Posterior cingulate gyrus (tissue), 11 donors: Measurements from ENCODE around the gene CFAP74.

Experiments used
- DNase-seq, 10 donors: peaks; one replicate each; pipeline versions ENCODE4 v3.0.0 to v3.0.0-alpha.2; 2020 to 2021; ENCODE audit warnings: mixed read lengths in 3 of 10
- intact Hi-C: fragments of 100-400 bp; cut with DNase I; formaldehyde crosslinking; loops from one replicate; pipeline ENCODE4 v1.15.1; 2023

CFAP74 gene

DNA sequence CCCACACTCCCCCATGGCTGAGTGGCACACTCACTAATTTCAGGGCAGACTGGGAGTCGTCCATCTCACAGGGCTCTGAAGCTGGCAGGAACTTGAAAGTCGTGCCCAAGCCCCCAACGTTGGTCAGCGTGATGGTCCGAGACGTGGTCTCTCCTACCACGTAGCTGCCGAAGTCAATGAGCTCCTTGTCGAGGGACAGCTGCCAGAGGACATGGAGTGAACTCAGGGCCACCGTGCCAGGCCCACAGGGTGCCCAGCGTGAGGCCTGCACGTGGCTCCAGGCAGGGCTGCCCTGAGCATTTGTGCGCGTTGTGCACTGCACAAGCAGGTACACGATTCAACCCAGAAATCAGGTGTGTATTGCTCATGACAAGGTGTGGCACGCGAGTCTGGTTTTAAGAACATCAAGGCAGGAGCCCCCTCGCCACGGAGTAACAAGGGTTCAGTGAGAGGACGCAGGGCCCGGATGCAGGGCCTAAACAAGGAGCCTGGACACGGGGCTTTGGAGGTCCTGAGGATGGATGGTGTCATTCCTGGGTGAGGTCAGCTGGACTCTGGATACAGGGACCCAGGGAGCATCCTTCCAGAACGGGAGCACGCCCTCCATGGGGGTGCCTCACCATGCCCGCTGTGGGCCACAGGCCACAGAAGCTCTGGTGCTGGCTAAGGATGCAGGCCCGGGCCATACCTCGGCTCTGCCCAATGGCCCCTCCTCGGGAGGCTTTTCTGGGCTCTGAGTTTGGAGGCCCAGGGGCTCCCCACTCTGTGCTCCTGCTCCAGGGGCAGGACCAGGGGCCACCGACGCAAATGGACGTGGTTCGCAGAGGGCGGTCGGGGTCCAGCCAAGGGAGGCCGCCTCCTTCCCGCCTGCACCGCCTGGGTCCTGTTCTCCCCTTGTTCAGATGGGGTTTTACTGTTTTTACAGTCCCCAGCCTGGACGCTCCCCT, 46.7 kb downstream of the CFAP74 start:
- intact Hi-C loops: no loop called here
- peak in 1 of 10 donors; percentile 67 for DNase-seq

DNA sequence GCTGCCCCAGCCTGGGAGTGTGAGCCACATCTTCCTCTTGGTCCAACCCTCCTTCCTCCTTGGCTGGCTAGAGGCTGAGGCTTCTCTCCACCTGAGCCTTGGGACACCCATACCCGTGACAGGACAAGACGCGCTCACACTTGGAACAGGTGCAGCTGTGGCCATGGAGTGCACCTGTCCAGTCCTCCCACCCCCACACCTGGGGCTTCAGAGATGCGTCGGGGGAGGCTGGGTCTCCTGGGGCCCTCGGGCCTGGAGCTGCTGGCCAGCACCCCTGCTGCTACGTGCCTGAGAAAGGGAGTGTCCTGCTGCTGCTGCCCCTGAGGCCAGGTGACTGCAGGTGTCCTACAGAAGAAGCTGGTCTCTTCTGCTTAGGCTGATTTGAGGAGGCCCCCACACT, 47.5 kb downstream of the CFAP74 start:
- intact Hi-C loops: no loop called here

DNA sequence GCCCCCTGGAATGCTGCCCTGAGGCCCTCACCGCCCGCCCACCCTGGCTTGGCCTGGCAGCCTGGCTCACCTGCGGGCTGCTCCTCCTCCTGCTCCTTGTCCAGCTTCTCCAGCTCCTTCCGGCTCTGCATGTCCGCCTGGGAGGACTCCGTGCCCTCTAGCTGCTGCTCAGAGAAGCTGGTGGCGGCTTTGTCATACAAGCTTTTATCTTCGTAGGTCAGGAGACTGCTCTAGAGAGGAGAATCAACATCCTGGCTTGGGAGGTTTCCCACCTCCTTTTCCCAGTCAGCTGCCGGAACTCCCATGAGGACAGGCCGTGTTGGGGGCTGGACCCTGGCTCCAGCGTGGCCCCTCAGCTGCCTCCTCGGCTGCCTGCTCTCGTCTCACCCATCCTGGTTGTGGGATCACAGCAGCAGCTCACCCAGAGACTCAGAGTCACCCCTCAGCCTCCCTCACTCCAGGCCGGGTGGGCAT, 47.9 kb downstream of the CFAP74 start:
- peak in 1 of 10 donors; percentile 32 for DNase-seq
- intact Hi-C loops: no loop called here

More for the DNA sequence above, 47.5 kb downstream of the CFAP74 start:
- peak in 1 of 10 donors; percentile 64 for DNase-seq

DNA sequence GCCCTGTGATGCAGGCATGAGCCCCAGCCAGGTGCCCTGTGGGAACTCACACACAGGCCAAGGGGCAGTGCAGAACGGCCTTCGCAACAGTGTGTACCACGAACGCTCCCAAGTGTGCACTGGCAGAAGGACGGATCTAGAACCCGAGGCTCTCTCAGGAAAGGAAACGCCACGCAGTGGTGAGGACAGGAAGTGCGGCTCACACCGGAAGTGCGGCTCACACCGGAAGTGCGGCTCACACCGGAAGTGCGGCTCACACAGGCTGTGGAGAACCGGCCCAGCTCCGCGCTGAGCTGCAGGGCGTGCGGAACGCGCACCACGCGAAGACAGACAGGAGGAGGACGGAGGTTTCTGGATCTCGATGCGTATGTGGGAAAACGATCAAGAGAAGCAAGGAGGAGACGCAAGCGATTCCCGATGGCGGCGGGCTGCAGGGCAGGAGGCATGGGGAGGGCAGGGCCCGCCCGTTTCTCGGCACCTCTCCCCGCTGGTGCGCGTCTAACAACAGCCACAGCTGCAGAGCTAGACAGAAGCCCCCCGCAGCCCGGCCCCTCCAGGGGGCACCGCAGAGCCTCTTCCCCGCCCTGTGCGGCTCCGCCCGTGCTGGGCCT, 48.6 kb downstream of the CFAP74 start:
- DNase-seq: peak in 1 of 10 donors; percentile 71
- intact Hi-C loops: no loop called here

DNA sequence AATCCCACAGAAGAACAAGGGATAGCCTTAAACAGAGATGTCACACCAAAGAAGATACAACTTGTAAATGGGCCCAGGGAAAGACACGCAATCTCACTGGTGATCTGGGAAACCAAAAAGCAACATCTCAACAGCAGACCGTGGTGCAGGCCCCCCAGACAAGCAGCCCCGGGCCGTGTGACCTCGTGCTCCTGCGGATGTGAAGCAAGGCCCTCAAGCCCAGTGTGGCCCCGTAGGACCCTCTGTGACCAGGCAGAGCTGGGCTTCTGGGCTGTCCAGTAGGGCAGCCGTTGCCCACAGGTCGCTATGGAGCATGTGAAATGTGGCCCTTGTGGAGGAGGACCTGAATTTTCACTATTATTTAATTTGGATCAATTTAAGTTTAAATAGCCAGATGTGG, 49.6 kb downstream of the CFAP74 start:
- intact Hi-C loops: no loop called here
- peak in 1 of 10 donors; percentile 32 for DNase-seq

DNA sequence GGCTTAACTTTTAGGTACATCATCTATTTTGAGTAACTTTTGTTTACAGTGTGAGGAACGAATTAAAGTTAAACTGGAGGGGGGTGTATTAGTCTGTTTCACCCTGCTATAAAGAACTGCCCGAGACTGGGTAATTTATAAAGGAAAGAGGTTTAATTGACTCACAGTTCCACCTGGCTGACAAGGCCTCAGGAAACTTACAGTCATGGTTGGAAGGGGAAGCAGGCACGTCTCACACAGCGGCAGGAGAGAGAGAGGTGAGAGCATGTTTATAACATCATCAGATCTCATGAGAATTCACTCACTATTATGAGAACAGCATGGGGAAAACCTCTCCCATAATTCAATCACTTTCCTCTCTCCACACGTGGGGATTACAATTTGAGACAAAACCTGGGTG, 52.6 kb downstream of the CFAP74 start:
- intact Hi-C loops: no loop called here
- no peak for DNase-seq

DNA sequence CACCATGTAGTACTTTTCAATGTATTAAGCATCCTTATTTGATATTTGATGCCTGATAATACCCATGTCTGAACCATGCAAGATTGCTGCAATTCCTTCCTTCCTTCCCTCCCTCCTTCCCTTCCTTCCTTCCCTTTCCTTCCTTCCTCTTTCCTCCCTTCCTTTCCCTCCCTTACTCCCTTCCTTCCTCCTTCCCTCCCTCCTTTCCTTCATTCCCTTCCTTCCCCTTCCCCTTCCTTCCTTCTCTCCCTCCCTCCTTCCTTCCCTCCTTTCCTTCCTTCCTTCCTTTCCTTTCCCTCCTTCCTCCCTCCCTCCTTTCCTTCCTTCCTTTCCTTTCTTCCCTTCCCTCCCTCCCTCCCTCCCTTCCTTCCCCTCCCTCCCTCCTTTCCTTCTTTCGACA, 54.8 kb downstream of the CFAP74 start:
- no peak for DNase-seq
- intact Hi-C loops: no loop called here

DNA sequence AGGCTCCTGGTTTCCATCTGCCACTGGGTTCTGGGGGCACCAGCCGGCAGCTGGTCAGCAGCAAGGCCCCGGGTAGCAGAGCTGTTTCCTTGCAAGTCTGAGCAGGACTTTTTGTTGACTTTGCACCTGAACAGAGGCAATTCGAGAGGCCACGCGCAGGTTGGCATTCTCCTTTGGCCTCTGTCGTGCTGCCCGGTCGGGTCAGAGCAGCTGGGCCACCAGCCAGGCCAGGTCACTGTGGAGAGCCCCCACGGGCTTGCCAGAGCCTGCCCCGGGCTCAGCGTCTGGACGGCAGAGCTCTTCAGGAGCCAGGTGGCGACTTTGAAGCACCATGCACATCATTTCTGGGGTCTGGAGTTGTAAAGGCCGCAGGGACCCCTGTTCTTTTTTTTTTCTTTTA, 56.1 kb downstream of the CFAP74 start:
- intact Hi-C loops: no loop called here
- DNase-seq: peak in 1 of 10 donors; percentile 57

DNA sequence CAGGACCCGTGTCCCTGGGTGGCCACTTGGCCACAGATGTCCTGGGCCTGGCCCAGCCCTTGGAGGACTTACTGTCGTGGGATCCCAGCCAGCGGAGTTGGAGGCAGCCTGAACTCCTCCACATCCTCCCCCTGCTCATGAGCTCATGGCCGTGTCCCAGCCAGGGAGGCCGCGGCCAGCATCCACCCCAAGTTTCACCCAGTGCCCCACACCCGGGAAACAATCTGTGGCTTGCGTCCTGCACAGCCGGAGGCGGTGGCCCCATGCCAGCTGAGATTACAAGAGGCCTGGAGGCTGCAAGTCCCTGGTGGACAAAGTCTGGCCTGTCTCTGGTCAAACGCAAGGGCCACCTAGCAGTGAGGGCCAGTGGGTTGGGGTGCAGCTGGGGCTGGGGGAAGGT, 57.0 kb downstream of the CFAP74 start:
- intact Hi-C loops: no loop called here
- peak in 4 of 10 donors; percentile 39 to 89 (median 64) for DNase-seq

DNA sequence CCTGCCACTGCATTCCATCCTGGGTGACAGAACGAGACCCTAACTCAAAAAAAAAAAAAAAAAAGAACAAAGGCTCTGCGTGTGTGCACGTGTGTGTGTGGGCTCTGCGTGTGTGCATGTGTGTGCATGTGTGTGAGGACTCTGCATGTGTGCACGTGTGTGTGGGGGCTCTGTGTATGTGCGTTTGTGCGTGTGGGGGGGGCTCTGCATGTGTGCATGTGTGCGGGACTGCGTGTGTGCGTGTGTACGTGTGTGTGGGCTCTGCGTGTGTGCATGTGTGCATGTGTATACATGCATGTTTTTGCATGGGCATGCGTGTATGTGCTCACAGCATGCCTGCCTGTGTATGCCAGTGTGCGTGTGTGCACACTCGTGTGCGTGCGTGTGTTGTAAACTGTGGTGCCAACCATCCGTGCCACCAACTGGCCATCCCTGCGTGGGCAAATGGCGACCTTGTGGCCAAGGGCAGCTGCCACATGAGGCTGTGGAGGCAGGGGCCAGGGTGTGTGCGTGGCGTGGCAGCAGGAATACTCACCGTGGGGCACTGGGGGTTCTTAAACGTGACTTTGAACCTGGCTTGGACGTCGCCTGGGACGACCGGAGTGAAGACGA, 57.7 kb downstream of the CFAP74 start:
- intact Hi-C loops: no loop called here

DNA sequence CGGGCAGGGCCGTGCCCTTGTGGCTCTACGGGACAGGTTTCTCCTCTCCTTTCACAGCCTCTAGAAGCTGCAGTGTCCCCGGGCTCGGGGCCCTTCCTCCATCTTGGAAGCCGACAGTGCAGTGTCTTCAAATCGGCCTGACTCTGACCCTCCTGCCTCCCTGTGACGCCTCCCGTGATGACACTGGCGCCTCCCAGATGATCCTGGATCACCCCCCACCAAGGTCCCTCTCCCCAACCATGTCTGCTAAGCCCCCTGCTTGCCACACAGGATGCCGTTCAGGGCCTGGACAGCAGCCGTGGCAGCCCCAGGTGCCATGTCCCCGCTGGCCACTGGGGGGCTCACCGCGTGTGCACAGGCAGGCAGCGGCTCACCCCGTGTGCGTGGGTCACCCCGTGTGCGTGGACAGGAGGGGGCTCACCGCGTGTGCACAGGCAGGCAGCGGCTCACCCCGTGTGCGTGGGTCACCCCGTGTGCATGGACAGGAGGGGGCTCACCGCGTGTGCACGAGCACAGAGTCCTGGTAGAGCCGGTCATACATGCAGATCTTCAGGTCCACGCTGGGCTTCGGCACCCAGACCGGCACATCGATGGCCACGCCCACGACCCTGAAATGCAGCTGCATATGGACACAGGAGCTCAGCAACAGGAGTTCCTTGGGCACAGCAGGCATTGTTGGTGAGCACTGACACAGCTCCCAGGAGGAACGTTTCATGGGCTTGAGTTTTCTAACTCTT, 59.6 kb downstream of the CFAP74 start:
- peak in 9 of 10 donors; percentile 53 to 94 (median 70) for DNase-seq

More for the DNA sequence above, 57.7 kb downstream of the CFAP74 start:
- DNase-seq: peak in 1 of 10 donors; percentile 73

DNA sequence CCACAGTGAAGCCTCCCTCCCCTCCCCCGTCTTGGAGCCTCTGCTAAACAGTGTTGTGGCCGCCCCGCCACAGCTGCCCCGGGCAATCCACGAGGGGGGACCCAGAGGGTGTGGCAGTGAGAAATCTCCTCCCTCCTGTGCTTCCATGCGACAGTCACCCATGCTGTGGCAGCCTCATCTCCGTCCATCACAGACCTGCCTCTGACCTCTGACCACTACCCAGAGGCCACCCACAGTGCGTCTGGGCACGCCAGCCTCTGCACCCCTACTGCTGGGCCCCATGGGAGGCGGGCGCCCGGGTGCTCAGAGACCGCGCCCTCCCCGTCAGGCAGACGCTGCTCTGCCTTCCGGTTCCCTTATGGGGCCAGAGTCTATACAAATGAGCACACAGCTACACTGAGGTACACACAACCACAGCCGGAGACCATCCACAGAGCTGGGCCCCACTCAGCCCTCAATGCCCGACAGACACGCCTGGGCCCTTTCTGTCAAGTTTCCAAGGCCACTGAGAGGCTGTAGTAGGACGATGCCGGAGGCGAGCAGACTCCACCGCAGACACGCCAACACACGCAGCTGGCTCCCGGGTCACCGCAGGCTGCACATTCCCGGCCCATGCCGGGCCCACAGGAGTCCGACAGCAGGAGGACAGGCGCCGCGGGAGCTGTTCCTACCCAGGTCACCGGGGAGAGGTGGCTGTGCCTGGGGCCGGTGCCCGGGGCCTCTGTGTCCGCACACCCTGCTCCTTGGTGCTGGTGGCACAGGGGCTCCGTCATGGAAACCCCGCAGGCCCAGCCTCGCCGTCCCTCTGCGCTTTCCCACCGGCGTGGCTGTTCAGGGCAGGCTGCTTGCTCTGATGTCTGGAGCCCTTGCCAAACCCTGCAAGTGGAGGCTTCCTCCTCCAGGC, 60.6 kb downstream of the CFAP74 start:
- intact Hi-C loops: loop anchor here (5.0 kb wide), 1 partner anchor 99 kb away; no protein-coding TSS in a partner anchor
- peak in 3 of 10 donors; percentile 7 to 86 (median 83) for DNase-seq

More for the DNA sequence above, 59.6 kb downstream of the CFAP74 start:
- intact Hi-C loops: loop anchor here (5.0 kb wide), 1 partner anchor 98 kb away; no protein-coding TSS in a partner anchor

DNA sequence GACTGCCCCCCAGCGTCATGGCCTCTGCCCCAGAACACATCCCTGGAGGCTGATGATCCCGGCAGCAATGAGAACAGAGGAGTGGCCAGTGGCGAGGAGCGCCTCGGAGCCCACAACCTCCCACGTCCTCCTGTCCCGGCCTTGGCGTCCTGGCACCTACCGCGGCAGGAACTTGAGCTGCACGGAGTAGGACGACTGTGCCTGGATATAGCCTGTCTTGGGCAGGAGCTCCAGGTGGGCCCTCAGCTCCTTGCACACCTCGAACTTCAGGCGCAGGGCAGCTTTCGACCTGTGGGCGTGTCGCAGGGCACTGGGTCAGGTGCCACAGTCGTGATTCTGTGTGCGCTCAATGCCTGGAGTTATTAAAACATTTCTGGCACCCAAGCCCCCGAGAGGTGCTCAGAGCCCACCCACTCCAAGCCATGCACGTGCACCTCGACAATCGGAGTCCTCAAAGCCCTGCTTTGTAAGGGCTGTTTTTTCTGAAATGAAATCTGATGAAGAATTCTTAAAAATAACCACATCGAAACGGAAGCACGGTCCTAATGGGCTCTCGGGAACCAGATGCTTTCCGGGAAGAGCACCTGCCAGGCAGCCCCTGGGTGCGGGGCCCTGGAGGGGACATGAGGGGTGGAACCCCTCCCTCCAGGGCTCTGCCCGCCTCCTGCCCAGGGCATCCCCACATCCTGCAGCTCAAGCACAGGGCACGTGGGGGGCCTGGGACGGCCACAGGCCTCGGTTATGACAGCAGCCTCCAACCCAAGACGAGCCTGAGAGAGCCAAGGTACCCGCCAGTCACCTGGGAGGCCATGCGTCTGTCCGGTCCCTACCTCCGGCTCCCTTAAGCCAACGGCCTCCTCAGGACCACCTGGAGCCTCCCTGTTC, 61.5 kb downstream of the CFAP74 start:
- intact Hi-C loops: loop anchor here (5.0 kb wide), 1 partner anchor 100 kb away; no protein-coding TSS in a partner anchor
- DNase-seq: peak in 2 of 10 donors; percentile 66 to 73

DNA sequence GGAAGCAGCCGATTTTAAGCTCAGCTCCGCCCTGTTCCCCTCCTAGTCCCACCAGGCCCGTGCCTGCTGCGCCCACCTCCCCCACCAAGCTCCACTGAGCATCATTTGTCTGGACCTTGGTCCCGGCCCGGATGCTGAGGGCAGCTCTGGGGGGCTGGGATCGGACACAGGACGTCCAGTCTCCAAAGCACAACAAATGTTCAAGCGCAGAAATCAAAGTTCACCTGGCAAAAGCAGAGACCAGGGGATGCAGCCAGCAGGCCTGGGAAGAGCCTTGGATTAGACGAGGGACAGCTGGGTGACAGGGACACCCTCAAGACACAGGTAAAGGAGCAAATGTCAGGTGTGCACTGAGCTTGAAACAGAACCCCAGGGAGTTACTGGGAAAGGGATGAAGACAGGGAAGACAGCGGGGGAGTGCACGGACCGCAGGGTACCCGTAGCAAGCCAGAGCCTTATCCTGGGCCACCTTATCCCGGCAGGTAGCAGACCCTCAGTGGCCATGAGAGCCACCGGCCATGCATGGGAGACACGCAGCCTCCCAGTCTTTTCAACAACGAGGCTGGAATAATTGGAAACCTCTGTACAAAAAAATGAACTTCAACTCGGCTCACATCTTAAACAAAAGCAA, 62.3 kb downstream of the CFAP74 start:
- DNase-seq: peak in 2 of 10 donors; percentile 68 to 75
- intact Hi-C loops: loop anchor here (5.0 kb wide), 1 partner anchor 101 kb away; no protein-coding TSS in a partner anchor

DNA sequence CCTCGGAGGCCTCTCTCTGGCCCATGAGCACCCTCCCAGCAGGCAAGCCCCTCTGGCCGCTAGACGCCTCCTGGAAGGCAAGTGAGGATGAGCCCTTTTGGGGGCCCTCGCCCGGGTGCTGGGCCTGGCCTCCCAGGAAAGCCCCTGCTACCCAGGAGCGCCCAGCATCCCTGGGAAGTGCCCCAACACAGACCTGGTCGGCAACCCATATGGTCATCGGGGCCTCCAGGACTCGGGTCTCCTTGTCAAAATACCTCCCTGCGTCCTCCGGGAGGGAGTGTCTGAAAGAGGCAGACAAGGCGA, 63.5 kb downstream of the CFAP74 start:
- peak in 1 of 10 donors; percentile 51 for DNase-seq
- intact Hi-C loops: loop anchor here (5.0 kb wide), 1 partner anchor 102 kb away; no protein-coding TSS in a partner anchor

DNA sequence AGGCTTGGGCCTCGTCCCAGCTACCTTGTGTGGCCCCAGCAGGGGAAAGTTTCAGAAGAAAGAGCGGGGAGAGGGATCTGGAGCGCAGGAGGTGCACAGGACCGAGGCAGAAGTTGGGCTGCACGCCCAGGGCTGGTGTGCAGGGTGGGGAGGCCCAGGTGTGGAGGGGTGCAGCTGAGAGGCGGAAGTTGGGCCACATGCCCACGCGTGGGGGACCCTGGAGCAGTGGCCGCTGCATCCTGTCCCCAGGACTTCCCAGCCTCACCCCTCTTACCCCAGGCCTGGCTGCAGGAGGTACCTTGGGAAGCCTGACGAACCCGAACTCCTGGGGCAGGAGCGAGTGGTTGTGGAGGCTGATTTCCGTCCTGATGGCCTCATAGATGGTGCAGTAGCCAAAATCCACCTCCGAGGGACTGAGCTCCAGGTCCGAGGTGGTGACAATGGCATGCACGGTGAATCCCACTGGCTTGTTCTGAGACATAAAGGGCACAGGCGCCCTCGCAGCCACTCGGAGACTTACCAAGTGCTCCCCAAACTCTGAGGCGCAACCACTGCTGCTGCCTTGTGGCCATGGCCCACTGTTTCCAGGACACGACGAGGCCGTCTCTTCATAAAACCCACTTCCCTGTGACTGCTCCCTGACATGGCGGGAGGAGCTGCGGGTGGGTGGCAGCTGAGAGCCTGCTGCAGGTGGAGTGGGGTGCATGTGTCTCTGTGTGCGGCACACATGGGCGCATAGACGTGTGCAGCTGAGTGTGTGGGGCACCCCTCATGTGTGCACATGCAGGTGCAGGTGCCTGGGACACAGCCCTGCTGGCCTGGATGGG, 64.1 kb downstream of the CFAP74 start:
- intact Hi-C loops: loop anchor here (5.0 kb wide), 1 partner anchor 103 kb away; no protein-coding TSS in a partner anchor
- peak in 2 of 10 donors; percentile 50 to 77 for DNase-seq
